Measurements from ENCODE around the gene ZNF541.

GRCh38 chr19:47544476-47544875 lies 28.5 kb downstream of the ZNF541 start:
- TF ChIP-seq CTCF (IDR thresholded peaks at IDR 0.05; ENCODE audit: poor library complexity, severe bottlenecking) (no peak), EZH2 (IDR thresholded peaks at IDR 0.05; ENCODE audit: borderline replicate concordance, insufficient read depth, low read length, poor library complexity, severe bottlenecking) (no peak), RAD21 (conservative IDR thresholded peaks at IDR 0.05) (no peak), TAF1 (IDR thresholded peaks at IDR 0.05; ENCODE audit: low read depth) (no peak)

Data from neural cell (in vitro differentiated cells).